Omental fat pad (tissue), 4 donors: ENCODE results near the gene MTA1. TPM values are rescaled to one million over a fixed set of nuclear protein-coding genes. Genes with fewer than 3 reads are reported as not detected.
A peak's percentile ranks its signal among the peaks of the same experiment; 100 is the strongest.

ENCODE experiments used
- ATAC-seq: fragments of 150-250 bp; one replicate; pipeline ENCODE4 v1.9.1; 2016; ENCODE audit warnings: mild to moderate bottlenecking, moderate library complexity; ENCODE audit not compliant: low FRiP score
- DNase-seq: peaks from one replicate; pipeline ENCODE4 v3.0.0-alpha.2; 2019; ENCODE audit warnings: low spot score
- total RNA-seq, 4 donors: library from RNA; depleted of rRNA; stranded (reverse); fragments of >200 nt; gene quantifications; one replicate each; pipeline ENCODE4 v1.1.0, GENCODE V29; 2016
- TF ChIP-seq, protein P1 (sequence below), 3 donors: fragments of 450-650 bp; IDR thresholded peaks; one replicate each; pipeline ENCODE4 v1.5.1; 2016 to 2017; ENCODE audit warnings: antibody characterized with exemption in 3 of 3, mild to moderate bottlenecking in 3 of 3, moderate library complexity in 2 of 3

The MTA1 gene
- total RNA-seq, 4 donors from 2014 or later: 35.4 to 72.5 (median 59.7) TPM

DNA sequence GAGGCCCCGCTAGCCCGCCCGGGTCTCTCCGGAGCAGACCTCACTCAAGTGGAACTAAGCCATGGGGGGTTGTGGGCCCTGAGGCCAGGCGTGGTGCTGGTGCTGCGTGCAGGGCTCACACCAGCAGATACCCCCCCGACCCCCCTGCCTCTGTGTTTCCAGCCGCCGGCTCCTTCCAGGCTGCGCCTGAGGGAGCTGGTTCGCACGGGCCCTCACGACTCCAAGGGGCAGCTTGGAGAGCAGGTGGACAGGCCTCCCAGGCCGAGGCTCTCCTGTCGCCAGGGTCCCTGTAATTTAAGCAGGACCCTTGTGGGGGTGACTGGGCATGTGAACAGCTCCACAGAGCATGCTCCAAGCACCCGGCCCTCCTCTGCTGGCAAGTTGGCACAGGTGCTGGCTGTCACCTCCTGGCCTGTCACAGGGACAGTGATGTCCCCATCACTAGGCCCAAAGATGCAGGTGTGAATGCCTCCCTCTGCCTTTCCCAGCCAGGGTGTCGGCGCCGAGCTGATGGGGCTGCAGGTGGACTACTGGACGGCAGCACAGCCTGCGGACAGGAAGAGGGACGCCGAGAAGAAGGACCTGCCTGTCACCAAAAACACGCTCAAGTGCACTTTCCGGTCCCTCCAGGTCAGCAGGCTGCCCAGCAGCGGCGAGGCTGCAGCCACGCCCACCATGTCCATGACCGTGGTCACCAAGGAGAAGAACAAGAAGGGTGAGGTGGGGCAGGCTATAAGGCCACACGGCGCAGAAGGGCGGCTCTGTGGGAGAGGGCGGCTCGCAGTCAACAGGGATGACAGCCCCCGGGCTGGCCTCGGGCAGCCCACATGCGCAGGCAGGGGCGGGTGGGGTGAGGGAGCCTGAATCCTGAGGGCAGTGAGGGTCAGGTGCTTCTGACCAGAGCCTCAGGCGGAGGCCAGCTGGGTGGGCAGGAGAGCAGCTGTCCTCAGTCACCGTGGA, 27.2 kb upstream of the MTA1 start:
- TF ChIP-seq, protein P1, sequence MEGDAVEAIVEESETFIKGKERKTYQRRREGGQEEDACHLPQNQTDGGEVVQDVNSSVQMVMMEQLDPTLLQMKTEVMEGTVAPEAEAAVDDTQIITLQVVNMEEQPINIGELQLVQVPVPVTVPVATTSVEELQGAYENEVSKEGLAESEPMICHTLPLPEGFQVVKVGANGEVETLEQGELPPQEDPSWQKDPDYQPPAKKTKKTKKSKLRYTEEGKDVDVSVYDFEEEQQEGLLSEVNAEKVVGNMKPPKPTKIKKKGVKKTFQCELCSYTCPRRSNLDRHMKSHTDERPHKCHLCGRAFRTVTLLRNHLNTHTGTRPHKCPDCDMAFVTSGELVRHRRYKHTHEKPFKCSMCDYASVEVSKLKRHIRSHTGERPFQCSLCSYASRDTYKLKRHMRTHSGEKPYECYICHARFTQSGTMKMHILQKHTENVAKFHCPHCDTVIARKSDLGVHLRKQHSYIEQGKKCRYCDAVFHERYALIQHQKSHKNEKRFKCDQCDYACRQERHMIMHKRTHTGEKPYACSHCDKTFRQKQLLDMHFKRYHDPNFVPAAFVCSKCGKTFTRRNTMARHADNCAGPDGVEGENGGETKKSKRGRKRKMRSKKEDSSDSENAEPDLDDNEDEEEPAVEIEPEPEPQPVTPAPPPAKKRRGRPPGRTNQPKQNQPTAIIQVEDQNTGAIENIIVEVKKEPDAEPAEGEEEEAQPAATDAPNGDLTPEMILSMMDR (IDR thresholded peaks at IDR 0.05): no peak
- DNase-seq: no peak
- ATAC-seq: no peak

DNA sequence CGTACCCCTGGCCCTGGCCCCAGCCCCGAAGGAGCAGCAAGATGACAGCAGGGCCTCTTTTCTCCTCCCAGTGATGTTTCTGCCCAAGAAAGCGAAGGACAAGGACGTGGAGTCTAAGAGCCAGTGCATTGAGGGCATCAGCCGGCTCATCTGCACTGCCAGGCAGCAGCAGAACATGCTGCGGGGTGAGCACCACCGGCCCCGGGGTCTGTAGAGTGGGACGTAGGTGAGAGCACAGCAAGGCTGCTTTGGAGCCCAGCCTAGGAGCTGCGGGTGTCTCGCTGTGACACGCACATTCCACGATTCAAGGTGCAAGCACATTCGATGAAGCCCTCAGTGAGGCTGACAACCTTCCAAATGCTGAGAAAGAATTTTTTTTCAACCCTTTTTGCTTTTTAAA, 26.5 kb upstream of the MTA1 start:
- TF ChIP-seq, protein P1 (IDR thresholded peaks at IDR 0.05): no peak
- no peak for DNase-seq
- no peak for ATAC-seq

DNA sequence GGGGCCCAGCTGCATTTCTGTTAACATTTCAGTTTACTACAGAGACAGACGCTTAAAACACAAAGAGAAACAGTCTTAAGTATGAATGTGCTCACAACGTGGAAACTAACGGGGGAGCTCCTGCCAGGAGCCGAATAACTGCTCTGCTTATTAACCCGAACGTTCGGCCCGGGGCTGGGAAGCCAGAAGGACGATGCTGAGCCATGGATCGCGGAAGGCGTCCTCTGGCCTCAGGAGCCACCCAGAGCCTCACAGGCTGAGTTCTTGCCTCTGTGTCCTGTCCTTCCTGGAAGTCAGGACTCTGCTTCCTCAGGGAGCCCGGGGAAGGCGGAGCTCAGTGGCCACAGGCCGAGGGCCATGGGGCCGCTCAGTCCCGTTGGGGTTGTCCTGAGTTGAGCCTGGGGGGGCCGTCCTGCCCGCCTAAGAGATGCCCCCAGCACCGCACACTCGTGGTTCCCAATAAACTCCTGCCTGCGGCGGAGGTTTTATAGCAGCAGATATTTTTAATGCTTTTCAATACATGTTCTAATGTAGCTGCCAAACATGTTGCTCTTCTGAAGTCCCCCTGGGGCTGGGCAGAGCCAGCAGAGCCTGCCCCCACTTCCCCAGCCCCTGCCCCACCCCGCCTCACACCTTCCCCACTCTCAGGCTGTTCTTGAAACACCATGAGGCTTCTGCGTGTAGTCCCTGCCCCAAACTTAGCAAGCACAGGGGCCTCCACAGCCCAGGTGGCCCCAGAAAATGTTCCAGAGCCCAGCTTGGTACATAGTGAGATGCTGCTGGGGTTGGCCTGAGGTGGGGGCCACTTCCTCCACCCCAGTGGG, 24.7 kb upstream of the MTA1 start:
- DNase-seq (no peak), ATAC-seq (no peak)
- TF ChIP-seq, protein P1 (IDR thresholded peaks at IDR 0.05): no peak

DNA sequence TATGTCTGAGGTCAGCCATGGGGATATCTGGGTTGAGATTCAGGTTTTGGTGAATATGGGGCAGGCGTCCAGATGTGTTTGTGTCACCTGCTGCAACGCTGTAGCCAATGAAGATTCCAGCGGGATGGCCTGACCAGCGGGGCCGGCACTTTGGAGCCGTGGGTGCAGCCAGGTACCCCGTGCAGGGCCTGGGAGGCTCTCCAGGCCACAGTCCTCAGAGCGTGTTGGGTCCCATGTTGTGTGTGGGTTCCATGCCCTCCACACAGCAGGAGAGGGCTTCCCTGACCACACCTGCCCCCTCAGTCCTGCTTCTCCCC, 24.1 kb upstream of the MTA1 start:
- TF ChIP-seq, protein P1 (IDR thresholded peaks at IDR 0.05): no peak
- DNase-seq: no peak
- ATAC-seq: no peak

DNA sequence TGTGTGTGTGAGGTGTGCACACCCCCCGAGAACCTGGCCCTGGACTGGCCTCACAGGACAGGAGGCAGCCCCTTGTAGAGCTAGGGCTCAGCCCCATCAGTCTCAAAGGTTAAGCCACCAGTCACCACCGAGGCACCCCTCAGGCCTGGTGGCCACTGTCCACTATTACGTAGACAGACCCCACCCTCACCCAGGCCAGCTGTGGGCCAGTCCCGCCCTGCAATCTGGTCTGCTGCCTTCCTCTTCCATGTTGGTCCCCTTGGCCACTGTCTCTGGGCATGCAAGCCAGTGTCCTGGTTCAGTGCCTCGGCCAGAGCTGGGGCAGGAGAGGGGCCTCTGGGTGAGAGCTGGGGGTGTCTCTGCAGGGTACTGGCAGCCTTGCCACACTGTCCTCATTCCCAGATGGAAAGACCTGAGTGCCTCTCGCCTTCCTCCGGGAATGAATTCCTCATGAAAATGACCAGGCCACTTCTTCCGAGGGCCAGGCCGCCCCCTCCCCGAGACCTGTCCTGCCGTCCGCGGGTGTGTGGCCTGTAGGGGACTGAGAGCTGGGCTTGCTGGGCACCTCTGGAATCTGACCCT, 22.2 kb upstream of the MTA1 start:
- TF ChIP-seq, protein P1 (IDR thresholded peaks at IDR 0.05): no peak
- no peak for ATAC-seq
- no peak for DNase-seq

DNA sequence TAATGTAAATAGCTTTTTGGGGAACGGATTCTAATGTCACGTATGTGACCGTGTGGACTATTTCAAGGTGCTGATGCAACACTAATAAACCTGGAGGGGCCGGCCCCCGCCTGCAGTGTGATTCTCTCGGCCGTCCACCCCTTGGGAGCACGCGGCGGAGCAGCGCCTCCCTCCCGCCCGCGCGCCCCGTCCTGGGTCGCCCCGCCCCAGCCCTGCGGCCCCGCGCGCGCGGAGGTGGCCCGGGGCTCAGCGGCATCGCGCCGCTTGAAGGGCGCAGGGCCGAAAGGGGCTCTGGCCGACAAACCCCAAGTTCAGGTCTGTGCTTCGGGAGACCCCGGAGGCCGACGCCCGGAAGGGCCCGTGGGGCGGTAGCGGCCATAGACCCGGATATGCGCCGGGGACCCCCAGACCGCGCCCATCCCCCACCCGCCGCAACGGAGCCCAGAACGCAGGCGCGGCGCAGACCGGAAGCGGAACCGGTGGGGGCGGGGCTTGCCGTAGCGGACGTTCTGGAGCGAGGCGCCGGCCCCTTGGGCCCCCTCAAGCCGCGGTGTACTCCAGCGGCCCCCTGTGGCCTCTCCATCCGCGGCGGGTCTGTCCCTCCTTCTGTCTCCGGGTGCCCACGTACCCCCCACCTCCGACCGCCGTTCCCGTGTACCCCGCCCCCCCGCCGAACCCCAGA, 21.4 kb upstream of the MTA1 start, which contains the start of gene TEX22:
Gene TEX22, plus strand, starts transcription at position 495 of the 682 bp plus-strand sequence. CDS start 803 bp downstream, outside the sequence.
- ATAC-seq: peak; percentile 91
- DNase-seq: peak; percentile 91
- TF ChIP-seq, protein P1 (IDR thresholded peaks at IDR 0.05): no peak
